HG03439 (cell line): Measurements from ENCODE around the gene GRM5.
"Not testable (repeated sequence)": the region's sequence is repeated elsewhere in the genome, so short reads cannot be mapped to it uniquely, and the experiment has no call there.

Experiments used
- ATAC-seq: cut with Tn5 transposase; IDR thresholded peaks from one replicate; pipeline ENCODE4 v1.9.1; 2021; ENCODE audit warnings: mild to moderate bottlenecking, moderate library complexity; ENCODE audit not compliant: unreplicated experiment

GRM5 gene

GRCh38 chr11:89065651-89066201 lies at the start of gene GRM5:
TSS of gene GRM5 (minus strand) at chr11:89065982. CDS start at chr11:89047872, 18,110 bp downstream.
- not testable (repeated sequence) for ATAC-seq

DNA sequence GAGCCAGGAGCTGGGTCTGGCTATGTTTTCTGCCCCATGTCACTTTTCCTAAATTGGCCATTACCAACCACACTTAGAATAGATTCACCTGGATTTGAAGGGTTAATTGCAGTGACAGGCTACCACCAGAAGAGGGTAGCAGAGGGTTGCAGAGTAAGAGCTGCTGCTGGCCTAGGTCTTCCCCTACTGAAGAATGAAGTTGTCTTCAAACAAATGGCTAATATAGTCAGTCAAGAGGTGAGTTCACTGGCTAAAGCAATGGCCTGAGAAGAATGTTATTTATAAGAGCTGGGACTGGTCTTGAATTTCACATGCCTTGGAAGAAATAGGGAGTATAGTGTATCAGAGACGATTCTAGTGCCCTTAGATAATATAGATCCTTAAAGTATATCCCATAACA lies 32.2 kb upstream of the GRM5 start:
- ATAC-seq, result peak; percentile 89

DNA sequence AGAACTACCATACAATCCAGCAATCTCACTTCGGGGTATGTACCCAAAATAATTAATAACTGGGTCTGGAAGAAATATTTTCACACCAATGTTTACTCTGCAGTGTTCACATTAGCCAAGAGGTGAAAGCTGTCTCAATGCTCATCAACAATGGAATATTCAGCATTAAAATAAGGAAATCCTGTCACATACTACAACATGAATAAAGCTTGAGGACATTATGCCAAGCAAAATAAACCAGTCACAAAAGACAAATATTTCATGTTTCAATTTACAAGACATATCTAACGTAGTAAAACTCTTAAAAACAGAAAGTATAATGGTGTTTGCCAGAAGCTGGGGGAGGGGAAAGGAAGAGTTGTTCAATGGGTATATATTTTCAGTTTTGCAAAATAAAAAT lies 28.0 kb upstream of the GRM5 start:
- not testable (repeated sequence) for ATAC-seq

DNA sequence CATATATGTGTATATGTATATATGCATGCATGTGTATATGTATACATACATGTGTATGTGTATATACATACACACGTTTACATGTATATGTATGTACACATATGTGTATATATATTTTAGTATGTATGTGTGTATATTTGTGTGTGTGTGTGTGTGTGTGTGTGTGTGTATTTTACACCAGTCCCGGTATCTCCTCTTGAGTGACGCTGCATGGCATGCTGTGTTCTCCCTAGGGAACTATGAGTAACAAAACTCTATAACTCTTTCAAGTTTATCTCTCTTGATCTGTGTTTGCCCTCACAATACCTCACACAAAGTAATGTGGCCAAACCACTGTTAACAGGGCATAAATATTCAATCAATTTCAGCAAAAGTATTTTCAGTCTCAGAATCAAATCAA lies 19.2 kb upstream of the GRM5 start:
- ATAC-seq, result not testable (repeated sequence)

- not testable (repeated sequence) for ATAC-seq
Observed at GRCh38 chr11:89070911-89071310, 5.1 kb upstream of the GRM5 start.

DNA sequence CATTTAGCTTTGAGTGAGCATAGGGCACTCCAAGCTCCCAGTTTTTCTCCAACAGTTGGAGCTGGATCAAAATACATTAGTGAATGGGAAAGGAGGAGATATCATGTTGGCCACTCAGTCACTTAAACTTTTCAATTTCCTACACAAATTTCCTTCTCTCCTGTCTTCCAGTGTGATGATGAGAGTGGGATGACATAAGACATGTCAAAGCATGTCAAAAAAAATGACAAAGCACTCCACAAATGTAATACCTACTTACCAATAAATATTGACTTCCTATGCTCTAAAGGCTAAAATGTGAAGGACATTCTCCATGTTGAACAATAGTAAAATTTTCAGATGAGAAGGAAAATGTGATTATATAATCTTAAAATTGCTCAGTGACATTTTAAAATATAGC lies 1.5 kb upstream of the GRM5 start:
- no peak for ATAC-seq

GRCh38 chr11:89065066-89065465 lies 716 bp downstream of the GRM5 start:
- no peak for ATAC-seq

GRCh38 chr11:89063481-89063951 lies 2.3 kb downstream of the GRM5 start:
- ATAC-seq, result not testable (repeated sequence)

GRCh38 chr11:89062771-89063298 lies 2.9 kb downstream of the GRM5 start:
- not testable (repeated sequence) for ATAC-seq

DNA sequence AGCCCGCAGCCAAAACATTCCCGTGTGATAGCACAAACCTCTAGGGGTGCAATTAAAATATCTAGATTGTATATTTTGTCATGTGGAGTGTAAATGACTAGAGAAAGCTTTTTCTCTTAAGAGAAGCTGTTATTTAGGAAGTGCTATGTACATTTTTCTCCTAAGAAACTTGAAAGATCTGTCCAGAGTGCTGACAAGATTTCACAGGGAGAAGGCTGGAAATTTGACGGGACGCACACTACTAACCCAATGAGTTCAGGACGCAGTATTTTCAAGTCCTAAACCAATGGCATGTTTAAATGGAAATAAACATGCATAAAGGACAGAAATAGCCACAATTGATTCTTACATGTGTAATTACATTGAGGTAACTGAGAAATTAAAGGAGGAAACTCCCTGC lies 3.9 kb downstream of the GRM5 start:
- ATAC-seq, result not testable (repeated sequence)

DNA sequence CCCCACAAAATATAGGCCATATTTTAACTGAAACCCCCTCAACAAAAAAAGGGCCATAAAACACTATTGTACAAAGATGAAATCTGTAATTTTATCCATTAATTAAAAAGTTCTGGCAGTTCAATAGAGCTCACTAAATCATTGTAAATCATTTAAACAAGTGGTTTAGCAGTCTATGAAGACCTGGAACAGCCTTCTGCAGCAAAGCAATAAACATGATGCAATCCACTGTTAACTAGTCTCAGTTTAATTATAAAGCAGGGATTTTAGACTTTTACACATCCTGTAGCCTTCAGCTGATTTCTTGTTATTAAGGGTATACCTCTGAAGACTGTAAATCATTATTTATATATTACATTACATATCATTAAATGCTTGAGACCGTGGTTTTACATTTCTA lies 8.4 kb downstream of the GRM5 start:
- not testable (repeated sequence) for ATAC-seq

GRCh38 chr11:89052220-89052619 lies 13.6 kb downstream of the GRM5 start:
- no peak for ATAC-seq

DNA sequence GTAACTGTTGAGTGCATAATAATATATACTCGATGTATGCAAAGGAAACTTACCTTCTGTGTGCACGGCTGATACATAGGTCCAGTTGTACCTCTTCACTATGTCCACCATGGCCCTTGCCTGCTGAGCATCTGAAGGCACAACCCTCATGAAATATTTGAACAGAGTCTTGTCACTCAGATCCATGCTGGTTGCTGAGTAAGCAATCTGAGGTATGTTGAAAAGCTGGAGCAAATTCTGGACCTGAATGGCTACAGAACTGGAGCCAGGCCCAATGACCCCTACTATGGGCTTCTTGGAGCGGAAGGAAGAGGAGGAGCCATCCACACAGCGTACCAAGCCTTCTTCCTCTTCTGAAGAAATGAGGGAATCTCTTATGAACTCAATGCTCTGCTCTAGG lies 18.6 kb downstream of the GRM5 start:
- not testable (repeated sequence) for ATAC-seq

DNA sequence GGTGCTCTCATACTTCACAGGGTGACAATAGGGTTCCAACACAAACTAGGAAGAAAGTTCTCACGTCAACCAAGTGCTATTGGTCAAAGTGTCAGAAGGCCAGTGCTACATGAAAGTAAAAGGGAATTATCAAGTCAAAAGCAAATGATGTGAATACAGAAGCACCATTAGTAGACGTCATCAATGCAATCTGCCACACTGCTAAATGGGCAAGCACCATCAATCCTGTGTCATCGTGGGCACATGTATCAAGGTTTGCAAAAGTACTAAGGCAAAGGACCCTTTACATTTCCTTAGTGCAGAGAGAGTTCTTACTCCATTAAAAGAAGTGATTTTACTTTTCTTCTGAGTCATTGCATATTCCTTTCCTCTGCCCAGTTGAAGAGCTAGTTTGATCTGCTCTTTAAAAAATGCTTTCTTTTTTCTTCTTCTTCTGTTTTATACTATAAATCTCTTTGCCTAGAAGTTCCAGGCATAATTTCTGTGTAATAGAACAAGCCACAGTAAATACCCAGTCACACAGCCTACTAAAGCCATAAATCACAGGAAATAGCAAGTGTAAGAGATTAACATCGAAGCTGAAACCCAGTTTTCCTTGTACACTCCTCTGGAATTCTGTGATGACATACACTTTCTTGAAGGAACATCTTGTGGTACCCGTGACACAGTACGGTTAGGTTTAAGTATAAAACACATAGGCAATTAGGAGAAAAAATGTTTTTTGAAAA lies 21.8 kb downstream of the GRM5 start:
- ATAC-seq, result not testable (repeated sequence)

- ATAC-seq, result not testable (repeated sequence)
Observed at GRCh38 chr11:89029671-89030070, 36.1 kb downstream of the GRM5 start.

DNA sequence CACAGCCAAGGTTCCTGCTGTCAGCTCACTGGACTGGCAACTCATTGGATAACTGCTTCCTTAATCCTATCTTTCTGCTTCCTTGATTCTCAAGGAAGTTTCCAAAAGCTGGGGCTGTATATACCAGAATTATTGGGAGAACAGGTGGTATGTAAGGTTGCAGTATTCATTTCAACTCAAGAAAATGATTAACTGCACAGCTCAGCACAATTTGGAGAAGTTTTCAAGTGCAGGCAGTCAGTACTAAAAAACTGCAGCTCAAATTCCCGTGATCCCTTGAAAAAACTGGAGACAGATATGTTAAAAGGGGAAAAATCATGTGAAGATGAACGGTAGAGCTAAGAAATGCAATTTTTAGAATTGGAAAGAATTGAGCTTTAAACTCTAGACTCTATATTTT lies 44.4 kb downstream of the GRM5 start:
- ATAC-seq, result no peak

DNA sequence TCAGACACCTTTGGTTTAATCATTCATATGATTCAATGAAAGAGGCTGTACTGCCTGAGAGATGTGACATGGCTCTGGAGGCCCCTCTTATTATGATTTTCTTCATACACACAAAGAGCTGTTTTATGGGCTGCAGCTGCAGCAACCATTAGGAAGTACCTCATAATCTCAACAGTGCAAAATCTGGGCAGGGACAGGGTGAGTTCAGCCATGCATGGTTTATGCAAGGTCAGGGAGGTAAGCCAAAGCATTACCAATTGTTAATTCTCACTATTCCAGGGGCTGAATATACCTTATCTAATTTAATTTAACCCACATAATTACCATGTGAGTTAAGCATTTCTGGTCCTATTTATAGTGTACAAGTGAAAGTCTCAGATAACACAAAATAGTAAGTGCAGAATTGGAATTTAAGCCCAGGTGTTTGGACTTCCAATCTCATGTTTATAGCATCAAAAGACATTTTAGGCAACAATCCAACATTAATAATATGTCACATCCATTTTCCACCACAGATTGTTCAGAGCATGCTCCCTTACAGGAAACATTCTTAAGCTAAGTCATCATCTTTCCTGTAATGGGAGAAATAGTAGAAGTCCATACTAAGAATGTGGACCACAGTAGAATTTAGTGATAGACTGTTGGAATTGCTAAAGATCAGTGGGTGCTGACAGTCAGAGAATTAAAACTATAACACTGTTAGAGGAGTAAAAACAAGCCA lies 45.8 kb downstream of the GRM5 start:
- not testable (repeated sequence) for ATAC-seq

DNA sequence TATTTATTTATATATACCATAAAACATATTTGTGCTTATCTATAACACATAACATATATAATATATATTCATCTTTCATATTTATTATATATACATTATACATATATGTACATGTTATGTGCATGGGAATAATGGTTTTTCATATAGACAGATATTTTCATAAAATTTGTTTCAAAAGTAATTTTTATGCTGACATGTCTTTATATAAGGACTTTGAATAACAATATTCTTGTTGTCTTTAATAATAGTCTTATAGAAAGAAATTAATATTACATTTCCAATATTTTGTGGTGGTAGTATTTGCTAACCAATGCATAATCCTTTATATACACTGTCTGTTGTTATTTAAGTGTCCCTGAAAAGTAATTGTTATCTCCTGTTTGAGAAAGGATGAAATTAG lies 49.6 kb downstream of the GRM5 start:
- no peak for ATAC-seq

- no peak for ATAC-seq
Observed at GRCh38 chr11:89015614-89016013, 50.2 kb downstream of the GRM5 start.

DNA sequence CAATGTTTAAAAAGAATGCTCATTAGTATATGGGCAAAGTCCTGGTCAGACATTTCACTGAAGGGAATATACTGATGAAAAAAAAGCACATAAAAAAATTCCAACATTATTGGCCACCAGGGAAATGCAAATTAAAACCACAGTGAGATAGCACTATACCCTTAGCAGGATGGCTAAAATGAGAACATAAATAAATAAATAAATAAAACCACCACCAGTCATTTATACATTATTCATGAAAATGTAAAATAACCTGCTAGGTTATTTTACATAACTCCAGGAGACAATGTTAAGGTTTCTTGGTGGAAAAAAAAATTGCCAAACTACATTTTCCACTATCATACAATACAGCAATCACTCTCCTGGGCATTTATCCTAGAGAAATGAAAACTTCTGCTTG lies 64.9 kb downstream of the GRM5 start:
- ATAC-seq, result not testable (repeated sequence)

DNA sequence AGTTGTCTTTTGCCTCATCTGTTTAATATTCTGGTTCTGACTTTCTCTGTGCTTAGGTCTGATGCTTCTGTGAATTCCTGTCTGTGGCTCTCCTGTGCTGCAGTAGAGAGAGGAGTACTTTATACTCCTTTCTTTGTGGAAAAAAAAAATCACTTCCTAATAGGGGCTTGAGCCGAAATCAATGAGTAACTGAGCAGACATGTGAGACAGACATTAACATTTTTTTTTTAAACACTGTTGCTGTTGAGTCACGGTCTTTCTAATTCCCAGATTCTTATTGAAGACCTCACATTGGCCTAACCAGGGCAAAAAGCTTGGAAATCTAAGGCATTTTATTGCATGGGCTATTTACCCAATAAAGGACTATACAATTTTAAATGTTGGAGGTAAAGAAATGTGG lies 86.1 kb downstream of the GRM5 start:
- ATAC-seq, result no peak

DNA sequence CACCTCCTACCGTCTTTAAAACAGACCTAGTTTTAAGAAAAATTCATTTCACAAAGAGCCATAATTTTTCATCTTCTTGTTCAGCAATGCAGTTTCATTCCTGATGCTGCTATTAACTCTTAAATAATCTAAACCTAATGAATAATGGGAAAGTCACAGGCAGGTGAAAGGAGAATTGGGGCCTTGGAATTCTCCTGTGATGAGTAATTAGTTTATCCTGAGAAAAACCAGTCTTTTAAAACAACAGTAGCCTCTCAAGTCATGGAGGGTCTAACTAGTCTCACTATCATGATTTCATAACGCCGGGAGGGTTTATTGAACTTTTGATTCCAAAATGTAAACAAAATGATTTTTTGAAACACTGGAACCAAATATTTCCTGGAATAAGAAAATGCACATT lies 86.8 kb downstream of the GRM5 start:
- not testable (repeated sequence) for ATAC-seq
